ENCODE results near the gene FBXW10B.
"Not testable (repeated sequence)": the region's sequence is repeated elsewhere in the genome, so short reads cannot be mapped to it uniquely, and the experiment has no call there.

- not testable (repeated sequence) for TF ChIP-seq EZH2 (IDR thresholded peaks at IDR 0.05; ENCODE audit: borderline replicate concordance, low read depth, low read length, poor library complexity, severe bottlenecking)
- TF ChIP-seq, protein P1, sequence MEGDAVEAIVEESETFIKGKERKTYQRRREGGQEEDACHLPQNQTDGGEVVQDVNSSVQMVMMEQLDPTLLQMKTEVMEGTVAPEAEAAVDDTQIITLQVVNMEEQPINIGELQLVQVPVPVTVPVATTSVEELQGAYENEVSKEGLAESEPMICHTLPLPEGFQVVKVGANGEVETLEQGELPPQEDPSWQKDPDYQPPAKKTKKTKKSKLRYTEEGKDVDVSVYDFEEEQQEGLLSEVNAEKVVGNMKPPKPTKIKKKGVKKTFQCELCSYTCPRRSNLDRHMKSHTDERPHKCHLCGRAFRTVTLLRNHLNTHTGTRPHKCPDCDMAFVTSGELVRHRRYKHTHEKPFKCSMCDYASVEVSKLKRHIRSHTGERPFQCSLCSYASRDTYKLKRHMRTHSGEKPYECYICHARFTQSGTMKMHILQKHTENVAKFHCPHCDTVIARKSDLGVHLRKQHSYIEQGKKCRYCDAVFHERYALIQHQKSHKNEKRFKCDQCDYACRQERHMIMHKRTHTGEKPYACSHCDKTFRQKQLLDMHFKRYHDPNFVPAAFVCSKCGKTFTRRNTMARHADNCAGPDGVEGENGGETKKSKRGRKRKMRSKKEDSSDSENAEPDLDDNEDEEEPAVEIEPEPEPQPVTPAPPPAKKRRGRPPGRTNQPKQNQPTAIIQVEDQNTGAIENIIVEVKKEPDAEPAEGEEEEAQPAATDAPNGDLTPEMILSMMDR (conservative IDR thresholded peaks at IDR 0.05; ENCODE audit: low read depth, low read length) = not testable (repeated sequence)
Observed at GRCh38 chr17:15573870-15574269, 45.6 kb downstream of the FBXW10B start.
